Measurements from ENCODE around the gene POLR3K. TPM values are rescaled to one million over a fixed set of nuclear protein-coding genes. Genes with fewer than 3 reads are reported as not detected.
"Not testable (repeated sequence)": the region's sequence is repeated elsewhere in the genome, so short reads cannot be mapped to it uniquely, and the experiment has no call there.

POLR3K gene
- polyA plus RNA-seq, 4 donors: 8.1 to 19.9 (median 10.4) TPM

DNA sequence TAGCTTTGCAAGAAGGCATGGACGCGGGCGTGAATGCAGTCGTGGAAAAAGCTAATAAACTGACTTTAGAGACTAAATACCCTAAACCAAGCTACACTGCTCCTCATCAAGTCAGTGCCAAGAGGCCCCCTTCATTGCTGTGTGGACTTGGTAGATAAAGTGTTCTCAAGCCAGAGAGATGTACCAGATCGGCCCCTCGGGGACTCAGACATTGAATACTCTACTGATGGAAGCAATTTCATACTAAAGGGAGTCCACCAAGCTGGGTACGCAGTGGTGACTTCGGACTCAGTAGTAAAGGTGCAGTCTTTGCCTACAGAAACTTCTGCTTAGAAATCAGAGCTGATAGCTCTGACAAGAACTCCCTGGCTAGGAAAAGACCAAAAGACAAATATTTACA is 8.8 kb downstream of the POLR3K start:
- H3K4me3 ChIP-seq (ENCODE audit: low read depth in 1 of 3, low read length in 3 of 3): no peak overlapping the region
- H3K27ac ChIP-seq (ENCODE audit: low read depth in 1 of 3, low read length in 2 of 3): no peak overlapping the region
- no peak for FAIRE-seq
- peaks cover 7 to 21% (median 7%) of the 10 kb centered on the region in 3 donors for H3K36me3 ChIP-seq (ENCODE audit: control insufficient read depth in 3 of 3, insufficient read depth in 2 of 3, low read depth in 1 of 3, low read length in 3 of 3)
- no peaks in the 10 kb centered on the region for H3K4me1 ChIP-seq (ENCODE audit: control insufficient read depth in 3 of 3, insufficient read depth in 2 of 3, low read depth in 1 of 3, low read length in 2 of 3)
- no peaks in the 10 kb centered on the region for H3K9me3 ChIP-seq (ENCODE audit: control insufficient read depth in 2 of 2, insufficient read depth in 1 of 2, low read depth in 1 of 2, low read length in 1 of 2)
- no peak for DNase-seq
- H3K27me3 ChIP-seq (ENCODE audit: control insufficient read depth in 3 of 3, insufficient read depth in 3 of 3, low read length in 3 of 3): no peaks in the 10 kb centered on the region
- WGBS, 3 donors: 83 to 99% (median 94%) methylated on average over 8 of the region's 8 CpGs

DNA sequence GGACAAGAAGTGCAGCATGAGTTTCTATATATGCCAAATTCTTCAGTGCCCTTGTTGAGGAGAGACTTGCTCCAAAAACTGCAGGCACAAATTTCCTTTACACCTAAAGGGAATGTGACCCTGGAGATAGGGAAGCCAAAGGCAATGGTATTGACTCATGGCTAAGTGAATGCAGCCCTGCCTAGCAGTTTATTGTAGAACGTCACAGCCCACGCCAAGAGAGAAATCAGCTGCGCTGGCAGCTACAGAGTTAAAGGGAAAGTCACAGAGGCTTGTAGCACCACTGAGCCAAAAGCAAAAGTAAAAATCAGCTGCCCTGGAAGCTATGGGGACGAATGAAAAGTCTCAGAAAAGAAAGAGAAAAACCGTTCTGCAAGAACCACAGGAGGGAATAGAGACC is 10.1 kb downstream of the POLR3K start:
- Histone ChIP-seq H3K9me3 (ENCODE audit: control insufficient read depth in 2 of 2, insufficient read depth in 1 of 2, low read depth in 1 of 2, low read length in 1 of 2) (no peaks in the 10 kb centered on the region), H3K27ac (ENCODE audit: low read depth in 1 of 3, low read length in 2 of 3) (no peak overlapping the region), H3K4me1 (ENCODE audit: control insufficient read depth in 3 of 3, insufficient read depth in 2 of 3, low read depth in 1 of 3, low read length in 2 of 3) (peaks cover 0 to 5% (median 0%) of the 10 kb centered on the region in 3 donors), H3K36me3 (ENCODE audit: control insufficient read depth in 3 of 3, insufficient read depth in 2 of 3, low read depth in 1 of 3, low read length in 3 of 3) (peaks cover 7 to 17% (median 7%) of the 10 kb centered on the region in 3 donors), H3K27me3 (ENCODE audit: control insufficient read depth in 3 of 3, insufficient read depth in 3 of 3, low read length in 3 of 3) (no peaks in the 10 kb centered on the region), H3K4me3 (ENCODE audit: low read depth in 1 of 3, low read length in 3 of 3) (no peak overlapping the region)
- 70 to 81% (median 80%) methylated on average over 5 of the region's 5 CpGs for WGBS, 3 donors
- DNase-seq (no peak), FAIRE-seq (no peak)

GRCh38 chr16:42691-43090 is 10.7 kb downstream of the POLR3K start:
- Histone ChIP-seq H3K27me3 (ENCODE audit: control insufficient read depth in 3 of 3, insufficient read depth in 3 of 3, low read length in 3 of 3) (no peaks in the 10 kb centered on the region), H3K27ac (ENCODE audit: low read depth in 1 of 3, low read length in 2 of 3) (no peak overlapping the region), H3K36me3 (ENCODE audit: control insufficient read depth in 3 of 3, insufficient read depth in 2 of 3, low read depth in 1 of 3, low read length in 3 of 3) (peaks cover 5 to 15% (median 7%) of the 10 kb centered on the region in 3 donors), H3K4me3 (ENCODE audit: low read depth in 1 of 3, low read length in 3 of 3) (no peak overlapping the region), H3K4me1 (ENCODE audit: control insufficient read depth in 3 of 3, insufficient read depth in 2 of 3, low read depth in 1 of 3, low read length in 2 of 3) (peaks cover 0 to 5% (median 0%) of the 10 kb centered on the region in 3 donors), H3K9me3 (ENCODE audit: control insufficient read depth in 2 of 2, insufficient read depth in 1 of 2, low read depth in 1 of 2, low read length in 1 of 2) (no peaks in the 10 kb centered on the region)
- no peak for FAIRE-seq
- no peak for DNase-seq
- 87 to 94% (median 89%) methylated on average over 4 of the region's 4 CpGs for WGBS, 3 donors

- no peak overlapping the region for H3K4me3 ChIP-seq (ENCODE audit: low read depth in 1 of 3, low read length in 3 of 3)
- DNase-seq (no peak), FAIRE-seq (no peak)
- WGBS, 3 donors: 87 to 93% (median 88%) methylated on average over 11 of the region's 11 CpGs
- H3K27me3 ChIP-seq (ENCODE audit: control insufficient read depth in 3 of 3, insufficient read depth in 3 of 3, low read length in 3 of 3): no peaks in the 10 kb centered on the region
- H3K36me3 ChIP-seq (ENCODE audit: control insufficient read depth in 3 of 3, insufficient read depth in 2 of 3, low read depth in 1 of 3, low read length in 3 of 3): peaks cover 5 to 15% (median 7%) of the 10 kb centered on the region in 3 donors
- H3K9me3 ChIP-seq (ENCODE audit: control insufficient read depth in 2 of 2, insufficient read depth in 1 of 2, low read depth in 1 of 2, low read length in 1 of 2): no peaks in the 10 kb centered on the region
- H3K4me1 ChIP-seq (ENCODE audit: control insufficient read depth in 3 of 3, insufficient read depth in 2 of 3, low read depth in 1 of 3, low read length in 2 of 3): peaks cover 0 to 5% (median 0%) of the 10 kb centered on the region in 3 donors
- no peak overlapping the region for H3K27ac ChIP-seq (ENCODE audit: low read depth in 1 of 3, low read length in 2 of 3)
Observed at GRCh38 chr16:42069-42457, 11.3 kb downstream of the POLR3K start.

DNA sequence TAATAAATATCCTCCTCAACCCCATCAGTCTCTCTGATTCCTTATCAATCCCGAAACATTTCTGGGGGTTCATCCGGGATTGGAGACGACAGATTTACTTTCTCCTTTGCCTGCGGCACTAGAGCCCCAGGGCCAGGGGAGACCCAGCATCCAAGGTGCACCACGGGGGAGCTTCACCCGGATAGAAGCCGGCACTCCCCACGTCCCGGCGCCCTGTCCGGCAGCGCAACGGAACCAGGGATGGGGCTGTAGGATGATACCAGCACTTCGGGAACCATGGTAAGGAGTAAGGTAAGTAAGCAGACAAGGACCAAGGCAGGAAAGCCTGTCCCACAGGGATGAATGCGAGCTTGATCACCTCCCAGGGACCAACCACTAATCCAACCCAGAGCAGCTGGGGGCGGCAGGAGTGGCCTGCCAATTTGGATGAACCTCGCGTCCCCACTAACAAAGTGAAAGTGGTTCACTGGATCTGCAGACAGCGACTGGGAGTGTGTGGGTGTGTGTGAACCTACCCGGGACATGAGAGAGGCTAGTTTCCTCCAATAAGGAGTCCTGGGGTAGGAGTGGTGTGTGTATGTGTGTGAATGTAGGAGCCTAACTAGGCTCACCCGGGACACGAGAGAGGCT is 11.9 kb downstream of the POLR3K start:
- Histone ChIP-seq H3K27ac (ENCODE audit: low read depth in 1 of 3, low read length in 2 of 3) (no peak overlapping the region), H3K9me3 (ENCODE audit: control insufficient read depth in 2 of 2, insufficient read depth in 1 of 2, low read depth in 1 of 2, low read length in 1 of 2) (no peaks in the 10 kb centered on the region), H3K27me3 (ENCODE audit: control insufficient read depth in 3 of 3, insufficient read depth in 3 of 3, low read length in 3 of 3) (no peaks in the 10 kb centered on the region), H3K4me1 (ENCODE audit: control insufficient read depth in 3 of 3, insufficient read depth in 2 of 3, low read depth in 1 of 3, low read length in 2 of 3) (peaks cover 0 to 5% (median 0%) of the 10 kb centered on the region in 3 donors), H3K36me3 (ENCODE audit: control insufficient read depth in 3 of 3, insufficient read depth in 2 of 3, low read depth in 1 of 3, low read length in 3 of 3) (peaks cover 5 to 15% (median 7%) of the 10 kb centered on the region in 3 donors), H3K4me3 (ENCODE audit: low read depth in 1 of 3, low read length in 3 of 3) (no peak overlapping the region)
- FAIRE-seq (no peak), DNase-seq (no peak)
- 90 to 93% (median 92%) methylated on average over 22 of the region's 22 CpGs for WGBS, 3 donors

GRCh38 chr16:38941-39892 is 14.2 kb downstream of the POLR3K start:
- DNase-seq (peak; percentile 43 to 62), FAIRE-seq (no peak)
- H3K27ac ChIP-seq (ENCODE audit: low read depth in 1 of 3, low read length in 2 of 3): peak overlapping the region in 1 of 3 donors; percentile 64
- H3K27me3 ChIP-seq (ENCODE audit: control insufficient read depth in 3 of 3, insufficient read depth in 3 of 3, low read length in 3 of 3): no peaks in the 10 kb centered on the region
- 72 to 81% (median 76%) methylated on average over 10 to 13 of the region's 13 CpGs for WGBS, 3 donors
- peaks cover 0 to 5% (median 0%) of the 10 kb centered on the region in 3 donors for H3K4me1 ChIP-seq (ENCODE audit: control insufficient read depth in 3 of 3, insufficient read depth in 2 of 3, low read depth in 1 of 3, low read length in 2 of 3)
- peaks cover 0 to 9% (median 0%) of the 10 kb centered on the region in 3 donors for H3K36me3 ChIP-seq (ENCODE audit: control insufficient read depth in 3 of 3, insufficient read depth in 2 of 3, low read depth in 1 of 3, low read length in 3 of 3)
- H3K9me3 ChIP-seq (ENCODE audit: control insufficient read depth in 2 of 2, insufficient read depth in 1 of 2, low read depth in 1 of 2, low read length in 1 of 2): no peaks in the 10 kb centered on the region
- no peak overlapping the region for H3K4me3 ChIP-seq (ENCODE audit: low read depth in 1 of 3, low read length in 3 of 3)

DNA sequence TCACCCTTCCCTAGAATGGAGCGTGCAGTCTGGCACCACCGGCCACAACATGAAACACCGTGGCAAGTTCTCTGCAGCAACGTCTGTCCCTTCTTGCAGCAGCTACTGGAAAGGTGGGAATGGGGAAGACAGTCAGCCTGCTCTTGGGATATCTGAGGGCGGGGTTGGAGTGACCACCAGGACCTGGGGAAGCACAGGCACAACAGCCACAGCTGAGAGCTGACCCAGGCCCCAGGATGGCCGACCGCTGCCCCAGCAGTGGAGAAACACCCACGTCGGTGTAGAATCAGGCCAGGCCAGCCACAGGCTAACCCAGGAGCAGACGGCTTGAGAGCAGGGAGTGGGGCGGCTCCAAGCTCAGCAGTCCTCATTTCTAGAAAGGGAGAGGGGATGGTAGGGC is 15.2 kb downstream of the POLR3K start:
- not testable (repeated sequence) for DNase-seq

GRCh38 chr16:37511-37910 is 15.9 kb downstream of the POLR3K start:
- Histone ChIP-seq H3K9me3 (ENCODE audit: control insufficient read depth in 2 of 2, insufficient read depth in 1 of 2, low read depth in 1 of 2, low read length in 1 of 2) (no peaks in the 10 kb centered on the region), H3K4me3 (ENCODE audit: low read depth in 1 of 3, low read length in 3 of 3) (no peak overlapping the region), H3K27me3 (ENCODE audit: control insufficient read depth in 3 of 3, insufficient read depth in 3 of 3, low read length in 3 of 3) (no peaks in the 10 kb centered on the region), H3K27ac (ENCODE audit: low read depth in 1 of 3, low read length in 2 of 3) (no peak overlapping the region), H3K4me1 (ENCODE audit: control insufficient read depth in 3 of 3, insufficient read depth in 2 of 3, low read depth in 1 of 3, low read length in 2 of 3) (peaks cover 0 to 5% (median 0%) of the 10 kb centered on the region in 3 donors), H3K36me3 (ENCODE audit: control insufficient read depth in 3 of 3, insufficient read depth in 2 of 3, low read depth in 1 of 3, low read length in 3 of 3) (peaks cover 0 to 7% (median 0%) of the 10 kb centered on the region in 3 donors)
- DNase-seq: no peak
- WGBS, 3 donors: 92 to 93% (median 92%) methylated on average over 5 of the region's 5 CpGs
- FAIRE-seq: no peak

More for the DNA sequence above, 15.2 kb downstream of the POLR3K start:
- H3K9me3 ChIP-seq (ENCODE audit: control insufficient read depth in 2 of 2, insufficient read depth in 1 of 2, low read depth in 1 of 2, low read length in 1 of 2); FAIRE-seq; H3K4me3 ChIP-seq (ENCODE audit: low read depth in 1 of 3, low read length in 3 of 3); H3K27ac ChIP-seq (ENCODE audit: low read depth in 1 of 3, low read length in 2 of 3); H3K27me3 ChIP-seq (ENCODE audit: control insufficient read depth in 3 of 3, insufficient read depth in 3 of 3, low read length in 3 of 3); H3K4me1 ChIP-seq (ENCODE audit: control insufficient read depth in 3 of 3, insufficient read depth in 2 of 3, low read depth in 1 of 3, low read length in 2 of 3); H3K36me3 ChIP-seq (ENCODE audit: control insufficient read depth in 3 of 3, insufficient read depth in 2 of 3, low read depth in 1 of 3, low read length in 3 of 3): not testable (repeated sequence)
- WGBS, 3 donors: 80 to 96% (median 91%) methylated on average over 11 of the region's 11 CpGs
